Endothelial cell (in vitro differentiated cells): Measurements from ENCODE around the gene TTC39B. TPM values are rescaled to one million over a fixed set of nuclear protein-coding genes. Genes with fewer than 3 reads are reported as not detected.

Experiments
- DNase-seq: peaks from one replicate; pipeline ENCODE4 v3.0.0; 2021; ENCODE audit warnings: low spot score
- H3K27ac Mint-ChIP-seq: one replicate; pipeline ENCODE4 v1.8.0; 2021; ENCODE audit warnings: mixed read lengths, inconsistent platforms; ENCODE audit not compliant: unreplicated experiment
- H3K27me3 Mint-ChIP-seq: one replicate; pipeline ENCODE4 v1.8.0; 2021; ENCODE audit warnings: mild to moderate bottlenecking, moderate library complexity, mixed read lengths, inconsistent platforms; ENCODE audit not compliant: unreplicated experiment
- H3K36me3 Mint-ChIP-seq: one replicate; pipeline ENCODE4 v1.8.0; 2021; ENCODE audit warnings: mild to moderate bottlenecking, low read depth, mixed read lengths, inconsistent platforms; ENCODE audit not compliant: unreplicated experiment
- H3K4me1 Mint-ChIP-seq: one replicate; pipeline ENCODE4 v1.8.0; 2021; ENCODE audit warnings: mild to moderate bottlenecking, mixed read lengths, inconsistent platforms; ENCODE audit not compliant: unreplicated experiment
- H3K4me3 Mint-ChIP-seq: one replicate; pipeline ENCODE4 v1.8.0; 2021; ENCODE audit warnings: mild to moderate bottlenecking, mixed read lengths, inconsistent platforms; ENCODE audit not compliant: unreplicated experiment
- H3K9me3 Mint-ChIP-seq: one replicate; pipeline ENCODE4 v1.8.0; 2021; ENCODE audit warnings: mixed read lengths, inconsistent platforms; ENCODE audit not compliant: unreplicated experiment
- CTCF ChIP-seq: fragments of 200-600 bp; sonication (generic); IDR thresholded peaks from one replicate; pipeline ENCODE4 v1.5.0; 2021; ENCODE audit warnings: antibody characterized with exemption; ENCODE audit not compliant: unreplicated experiment
- total RNA-seq: library from RNA; stranded (reverse); fragmentation: NEBNext Ultra II Directional; extraction: Animal tissue kit (Norgen Biotek cat#: 25700); gene quantifications from one replicate; pipeline ENCODE4 v1.2.1, GENCODE V29; 2021; ENCODE audit not compliant: unreplicated experiment

The TTC39B gene
- total RNA-seq, 1 donor from 2014 or later: 10.3 TPM

GRCh38 chr9:15142878-15143534 is 164.0 kb downstream of the TTC39B start:
- TF ChIP-seq CTCF: peak; percentile 74
- Mint-ChIP-seq H3K27ac (no peak overlapping the region), H3K36me3 (no peaks in the 10 kb centered on the region), H3K9me3 (no peaks in the 10 kb centered on the region), H3K4me3 (no peak overlapping the region), H3K4me1 (peaks cover 3% of the 10 kb centered on the region), H3K27me3 (no peaks in the 10 kb centered on the region)
- DNase-seq: peak; percentile 9

- H3K27ac Mint-ChIP-seq: no peak overlapping the region
Observed at GRCh38 chr9:15140051-15140450, 167.0 kb downstream of the TTC39B start.

GRCh38 chr9:15139469-15139868 is 167.5 kb downstream of the TTC39B start:
- H3K9me3 Mint-ChIP-seq: no peaks in the 10 kb centered on the region
- no peak overlapping the region for H3K4me3 Mint-ChIP-seq
- no peak for DNase-seq
- H3K36me3 Mint-ChIP-seq: no peaks in the 10 kb centered on the region
- peaks cover 9% of the 10 kb centered on the region for H3K4me1 Mint-ChIP-seq
- H3K27ac Mint-ChIP-seq: no peak overlapping the region
- no peaks in the 10 kb centered on the region for H3K27me3 Mint-ChIP-seq
- TF ChIP-seq CTCF: no peak

More at GRCh38 chr9:15140051-15140450, 167.0 kb downstream of the TTC39B start:
- TF ChIP-seq CTCF: no peak
- H3K36me3 Mint-ChIP-seq: no peaks in the 10 kb centered on the region
- H3K4me3 Mint-ChIP-seq: no peak overlapping the region
- DNase-seq: no peak
- H3K27me3 Mint-ChIP-seq: no peaks in the 10 kb centered on the region
- no peaks in the 10 kb centered on the region for H3K9me3 Mint-ChIP-seq
- H3K4me1 Mint-ChIP-seq: peaks cover 8% of the 10 kb centered on the region

- H3K27me3 Mint-ChIP-seq: no peaks in the 10 kb centered on the region
- no peak for DNase-seq
- peaks cover 9% of the 10 kb centered on the region for H3K4me1 Mint-ChIP-seq
- no peak overlapping the region for H3K4me3 Mint-ChIP-seq
- no peak for TF ChIP-seq CTCF
- no peak overlapping the region for H3K27ac Mint-ChIP-seq
- H3K9me3 Mint-ChIP-seq: no peaks in the 10 kb centered on the region
- H3K36me3 Mint-ChIP-seq: no peaks in the 10 kb centered on the region
Observed at GRCh38 chr9:15138357-15138686, 168.7 kb downstream of the TTC39B start.

- Mint-ChIP-seq H3K27me3 (no peaks in the 10 kb centered on the region), H3K4me1 (peaks cover 9% of the 10 kb centered on the region), H3K9me3 (no peaks in the 10 kb centered on the region), H3K4me3 (no peak overlapping the region), H3K27ac (no peak overlapping the region), H3K36me3 (no peaks in the 10 kb centered on the region)
- no peak for TF ChIP-seq CTCF
- no peak for DNase-seq
Observed at GRCh38 chr9:15137658-15138356, 169.2 kb downstream of the TTC39B start.
